Activated B cell treated with CpG ODN at 0.5 μM for 24 hours (primary cell): ENCODE results near the gene MACO1. TPM values are rescaled to one million over a fixed set of nuclear protein-coding genes. Genes with fewer than 3 reads are reported as not detected.

Experiments
- ATAC-seq: fragments of 200-7000 bp; cut with Tn5 transposase; one replicate; pipeline ENCODE4 v1.10.0; 2021; ENCODE audit warnings: low read depth, mild to moderate bottlenecking, moderate library complexity
- CTCF ChIA-PET: fragments of 350-600 bp; sonication (Branson Sonifier 250); formaldehyde crosslinking; loops from one replicate; lab custom pipeline; 2021; ENCODE audit warnings: antibody characterized with exemption; lab: Charles Lee
- POLR2A ChIA-PET: fragments of 350-600 bp; sonication (Branson Sonifier 250); formaldehyde crosslinking; loops from one replicate; lab custom pipeline; 2021; ENCODE audit warnings: antibody characterized with exemption; lab: Charles Lee
- DNase-seq: peaks from one replicate; pipeline ENCODE4 v3.0.0; 2022
- H3K27ac Mint-ChIP-seq: one replicate; pipeline ENCODE4 v1.8.0; 2020; ENCODE audit warnings: mixed read lengths
- H3K27me3 Mint-ChIP-seq: one replicate; pipeline ENCODE4 v1.8.0; 2021; ENCODE audit warnings: mixed read lengths
- H3K36me3 Mint-ChIP-seq: one replicate; pipeline ENCODE4 v1.8.0; 2021; ENCODE audit warnings: low read depth, mixed read lengths
- H3K4me1 Mint-ChIP-seq: one replicate; pipeline ENCODE4 v1.8.0; 2021; ENCODE audit warnings: mixed read lengths
- H3K4me3 Mint-ChIP-seq: one replicate; pipeline ENCODE4 v1.8.0; 2020; ENCODE audit warnings: mild to moderate bottlenecking, mixed read lengths
- H3K9me3 Mint-ChIP-seq: one replicate; pipeline ENCODE4 v1.8.0; 2020; ENCODE audit warnings: mixed read lengths
- CTCF ChIP-seq: fragments of 200-600 bp; IDR thresholded peaks from one replicate; pipeline ENCODE4 v1.8.0; 2022; ENCODE audit warnings: antibody characterized with exemption, mild to moderate bottlenecking
- intact Hi-C: fragments of 100-400 bp; cut with micrococcal nuclease; formaldehyde crosslinking; loops from one replicate; pipeline ENCODE4 v1.15.1; 2024
- total RNA-seq: library from RNA; stranded (reverse); gene quantifications from 2 replicates; pipeline ENCODE4 v1.2.3, GENCODE V29; 2022

Gene MACO1
- total RNA-seq, 1 donor from 2014 or later: 19.7 TPM

- H3K4me1 Mint-ChIP-seq: peaks cover 16% of the 10 kb centered on the region
- no peaks in the 10 kb centered on the region for H3K9me3 Mint-ChIP-seq
- ChIA-PET POLR2A (no interaction called here), CTCF (interaction anchor here (1.6 kb wide), 1 partner anchor 18 kb away, joined by 4 read pairs; no protein-coding TSS in a partner anchor)
- peaks cover 70% of the 10 kb centered on the region for H3K36me3 Mint-ChIP-seq
- peak overlapping the region; percentile 5 for H3K27ac Mint-ChIP-seq
- H3K27me3 Mint-ChIP-seq: no peaks in the 10 kb centered on the region
- no peak overlapping the region for H3K4me3 Mint-ChIP-seq
- TF ChIP-seq CTCF: no peak
- intact Hi-C loops: no loop called here
- DNase-seq: no peak
- peak; percentile 31 for ATAC-seq
Observed at GRCh38 chr1:25485536-25486411, 55.1 kb downstream of the MACO1 start.

- Mint-ChIP-seq H3K36me3 (peaks cover 77% of the 10 kb centered on the region), H3K4me3 (no peak overlapping the region), H3K27ac (no peak overlapping the region), H3K27me3 (no peaks in the 10 kb centered on the region), H3K9me3 (no peaks in the 10 kb centered on the region), H3K4me1 (peaks cover 13% of the 10 kb centered on the region)
- intact Hi-C loops: loop anchor here (1.0 kb wide), 1 partner anchor 247 kb away; no protein-coding TSS in a partner anchor
- ChIA-PET POLR2A (no interaction called here), CTCF (interaction anchor here (1.5 to 3.4 kb wide), 3 partner anchors 8 to 246 kb away, joined by 4 to 10 read pairs (median 4); no protein-coding TSS in a partner anchor)
- ATAC-seq: no peak
- TF ChIP-seq CTCF: no peak
- no peak for DNase-seq
Observed at GRCh38 chr1:25486602-25487001, 55.9 kb downstream of the MACO1 start.

GRCh38 chr1:25487628-25488027 lies 56.9 kb downstream of the MACO1 start:
- H3K4me3 Mint-ChIP-seq: no peak overlapping the region
- H3K36me3 Mint-ChIP-seq: peaks cover 81% of the 10 kb centered on the region

GRCh38 chr1:25492323-25492722 lies 61.6 kb downstream of the MACO1 start:
- intact Hi-C loops: no loop called here
- peaks cover 80% of the 10 kb centered on the region for H3K36me3 Mint-ChIP-seq
- no peak for TF ChIP-seq CTCF
- CTCF ChIA-PET: no interaction called here
- DNase-seq (no peak), ATAC-seq (no peak)
- no peaks in the 10 kb centered on the region for H3K9me3 Mint-ChIP-seq
- no peak overlapping the region for H3K27ac Mint-ChIP-seq
- H3K27me3 Mint-ChIP-seq: no peaks in the 10 kb centered on the region
- H3K4me3 Mint-ChIP-seq: no peak overlapping the region
- H3K4me1 Mint-ChIP-seq: no peaks in the 10 kb centered on the region
- POLR2A ChIA-PET: interaction anchor here (0.6 kb wide), 1 partner anchor 1227 kb away, joined by 4 read pairs; no protein-coding TSS in a partner anchor

More at GRCh38 chr1:25487628-25488027, 56.9 kb downstream of the MACO1 start:
- ChIA-PET POLR2A (no interaction called here), CTCF (interaction anchor here (0.8 to 3.4 kb wide), 10 partner anchors 9 to 247 kb away, joined by 3 to 10 read pairs (median 4); partner anchors contain the start of gene MACO1)
- Mint-ChIP-seq H3K27me3 (no peaks in the 10 kb centered on the region), H3K4me1 (peaks cover 11% of the 10 kb centered on the region), H3K27ac (no peak overlapping the region), H3K9me3 (no peaks in the 10 kb centered on the region)
- intact Hi-C loops: loop anchor here (1.0 kb wide), 1 partner anchor 248 kb away; no protein-coding TSS in a partner anchor
- ATAC-seq (no peak), DNase-seq (no peak)
- no peak for TF ChIP-seq CTCF

GRCh38 chr1:25494952-25495351 lies 64.3 kb downstream of the MACO1 start:
- Mint-ChIP-seq H3K9me3 (no peaks in the 10 kb centered on the region), H3K4me1 (no peaks in the 10 kb centered on the region), H3K4me3 (no peak overlapping the region), H3K27me3 (no peaks in the 10 kb centered on the region), H3K36me3 (peaks cover 83% of the 10 kb centered on the region), H3K27ac (no peak overlapping the region)
- TF ChIP-seq CTCF: no peak
- DNase-seq (no peak), ATAC-seq (no peak)
- ChIA-PET CTCF (no interaction called here), POLR2A (no interaction called here)
- intact Hi-C loops: no loop called here
